Right cardiac atrium (tissue), 5 donors: ENCODE results near the gene KCNJ10. TPM values are rescaled to one million over a fixed set of nuclear protein-coding genes. Genes with fewer than 3 reads are reported as not detected.

Experiments
- ATAC-seq, 2 donors: fragments of 200-7000 bp; cut with Tn5 transposase; one replicate each; pipeline versions ENCODE4 v1.8.0 to v1.9.1; 2020; ENCODE audit warnings: moderate library complexity in 2 of 2, mild to moderate bottlenecking in 1 of 2
- DNase-seq, 3 donors: peaks; one replicate each; pipeline ENCODE4 v3.0.0-alpha.2; 2020
- H3K27ac ChIP-seq: one replicate; pipeline ENCODE4 v1.5.1; 2013; ENCODE audit warnings: mild to moderate bottlenecking, low read length, control low read depth, moderate library complexity
- H3K27me3 ChIP-seq: one replicate; pipeline ENCODE4 v1.6.1; 2013; ENCODE audit not compliant: control insufficient read depth, insufficient read depth
- H3K4me1 ChIP-seq: one replicate; pipeline ENCODE4 v1.6.1; 2013; ENCODE audit warnings: low read length; ENCODE audit not compliant: control insufficient read depth, insufficient read depth
- H3K4me3 ChIP-seq: one replicate; pipeline ENCODE4 v1.5.1; 2013; ENCODE audit warnings: low read length, control low read depth
- H3K9me3 ChIP-seq: one replicate; pipeline ENCODE4 v1.6.1; 2013; ENCODE audit warnings: low read length; ENCODE audit not compliant: control insufficient read depth
- WGBS: extraction: QIAGEN DNeasy Blood & Tissue Kit; methylation state at CpG from one replicate; pipeline ENCODE4 v1.1.7; 2013; 5-methylcytosine and 5-hydroxymethylcytosine counted together
- intact Hi-C, 4 donors: fragments of 100-400 bp; cut with DNase I; formaldehyde crosslinking; loops; one replicate each; pipeline versions ENCODE4 v1.11.0 to v1.14.0; 2022 to 2023
- polyA plus RNA-seq: library from polyadenylated mRNA; stranded (reverse); fragments of 200-250 nt; gene quantifications from one replicate; pipeline ENCODE4 v1.2.3, GENCODE V29; 2013
- total RNA-seq, 4 donors: library from RNA; stranded (reverse); fragmentation: NEBNext Ultra II Directional; extraction: Animal tissue kit (Norgen Biotek cat#: 25700); gene quantifications; one replicate each; pipeline ENCODE4 v1.2.1, GENCODE V29; 2021
- donor health status: healthy with polysubstance abuse.
- donor health status: DM: no; HTN: yes; CAD: no.
- donor health status: DM: no; HTN: no; CAD: no.
- donor health status: DM: no; HTN: yes; CAD: no; lungs with severe emphysema.
- donor health status: DM: yes; HTN: yes; CAD: no.

Gene KCNJ10
- total and polyA plus RNA-seq, 5 donors = 0.11 to 0.31 (median 0.18) TPM

DNA sequence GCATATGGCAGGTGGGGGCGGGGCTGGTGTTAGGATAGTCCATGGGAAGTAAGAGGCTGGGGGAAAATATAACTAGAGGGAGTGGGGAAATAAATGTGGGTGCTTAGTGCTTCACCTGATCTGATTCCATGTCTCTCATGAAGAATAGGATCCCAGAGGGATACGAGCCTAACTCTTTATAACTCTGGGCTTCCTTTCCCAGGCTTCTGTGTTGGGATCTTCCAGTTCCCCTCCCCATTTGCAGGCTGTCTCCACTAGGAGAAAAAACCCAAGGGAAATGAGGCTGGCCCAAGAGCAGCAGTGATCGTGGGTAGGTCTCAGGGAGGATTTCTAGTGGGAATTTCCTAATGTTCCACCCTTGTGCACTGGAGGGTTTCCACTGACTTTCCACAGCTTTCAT lies 13.0 kb upstream of the KCNJ10 start:
- ATAC-seq (no peak), DNase-seq (no peak)
- Histone ChIP-seq H3K4me3 (no peak overlapping the region), H3K4me1 (no peaks in the 10 kb centered on the region), H3K27me3 (no peaks in the 10 kb centered on the region), H3K9me3 (no peaks in the 10 kb centered on the region), H3K27ac (no peak overlapping the region)
- intact Hi-C loops = loop anchor here in 1 of 4 donors (5.0 to 10.0 kb wide), 2 partner anchors 36 to 292 kb away; no protein-coding TSS in a partner anchor
- 58% methylated on average over 3 of the region's 3 CpGs for WGBS

DNA sequence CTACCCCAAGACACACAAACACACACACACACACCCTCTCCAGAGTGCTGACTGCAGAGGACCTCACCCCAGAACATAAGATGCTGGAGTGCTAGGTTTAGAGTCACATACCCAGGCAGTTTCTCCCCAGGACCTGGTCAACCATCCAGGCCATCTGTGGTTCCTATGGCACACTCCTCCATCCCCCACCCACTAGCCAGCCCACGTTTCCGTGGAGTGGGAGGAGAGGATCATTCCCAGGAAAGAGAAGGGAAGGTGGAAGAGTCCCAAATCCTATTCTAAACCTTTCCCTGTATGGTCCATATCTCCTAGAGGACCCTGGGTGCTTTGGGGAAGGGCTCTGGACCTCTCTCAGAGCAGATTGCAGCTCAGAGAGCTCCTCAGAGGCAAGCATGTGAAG lies 12.5 kb upstream of the KCNJ10 start:
- no peak overlapping the region for H3K4me3 ChIP-seq
- no peaks in the 10 kb centered on the region for H3K27me3 ChIP-seq
- intact Hi-C loops = loop anchor here in 1 of 4 donors (5.0 to 10.0 kb wide), 2 partner anchors 35 to 292 kb away; no protein-coding TSS in a partner anchor
- DNase-seq (no peak), ATAC-seq (no peak)
- WGBS = 48% methylated on average over 2 of the region's 2 CpGs
- no peaks in the 10 kb centered on the region for H3K9me3 ChIP-seq
- no peaks in the 10 kb centered on the region for H3K4me1 ChIP-seq
- no peak overlapping the region for H3K27ac ChIP-seq

DNA sequence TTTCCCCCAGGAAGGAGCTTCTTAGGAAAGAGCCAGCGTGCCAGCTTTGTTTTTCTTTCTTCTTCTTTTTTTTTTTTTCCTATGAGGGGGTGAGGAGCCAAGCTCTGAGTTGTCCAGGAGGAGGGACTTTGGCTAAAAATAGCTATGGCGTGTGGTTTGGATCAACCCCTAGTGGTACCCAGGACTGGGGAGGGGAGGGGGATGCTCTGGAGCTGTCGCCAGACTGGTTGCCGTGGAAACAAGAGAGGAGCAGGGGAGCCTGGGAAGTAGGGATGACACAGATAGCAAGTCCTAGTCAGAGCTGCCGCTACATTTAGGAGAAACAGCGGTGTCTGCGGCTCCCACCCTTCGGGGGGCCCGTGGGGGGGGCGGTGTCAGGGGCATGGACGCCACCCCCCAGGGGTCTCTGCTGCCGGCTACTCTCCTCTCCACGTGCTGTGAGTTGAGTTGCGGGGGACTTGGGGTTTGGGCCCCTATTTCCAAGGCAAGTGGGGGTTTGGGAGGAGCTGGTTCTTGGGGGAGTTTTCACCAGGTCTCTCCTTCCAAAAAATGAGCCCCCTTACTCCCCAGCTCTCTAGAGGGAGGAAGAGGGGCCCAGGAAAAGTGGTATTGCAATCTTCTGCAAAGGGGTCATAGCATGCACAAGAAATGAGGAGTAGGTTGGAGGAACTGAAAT lies 11.4 kb upstream of the KCNJ10 start, which contains the start of gene KCNJ9:
TSS of gene KCNJ9 (plus strand) at position 278 of the 676 bp plus-strand sequence. CDS start 2,493 bp downstream, outside the sequence.
- Histone ChIP-seq H3K4me1 (no peaks in the 10 kb centered on the region), H3K27ac (no peak within 1 kb of the TSS), H3K27me3 (no peaks in the 10 kb centered on the region), H3K4me3 (no peak within 1 kb of the TSS), H3K9me3 (no peaks in the 10 kb centered on the region)
- 12% methylated on average over 14 of the region's 14 CpGs for WGBS
- DNase-seq = no peak
- intact Hi-C loops = loop anchor here in 1 of 4 donors (5.0 to 10.0 kb wide), 2 partner anchors 34 to 293 kb away; no protein-coding TSS in a partner anchor
- no peak for ATAC-seq

DNA sequence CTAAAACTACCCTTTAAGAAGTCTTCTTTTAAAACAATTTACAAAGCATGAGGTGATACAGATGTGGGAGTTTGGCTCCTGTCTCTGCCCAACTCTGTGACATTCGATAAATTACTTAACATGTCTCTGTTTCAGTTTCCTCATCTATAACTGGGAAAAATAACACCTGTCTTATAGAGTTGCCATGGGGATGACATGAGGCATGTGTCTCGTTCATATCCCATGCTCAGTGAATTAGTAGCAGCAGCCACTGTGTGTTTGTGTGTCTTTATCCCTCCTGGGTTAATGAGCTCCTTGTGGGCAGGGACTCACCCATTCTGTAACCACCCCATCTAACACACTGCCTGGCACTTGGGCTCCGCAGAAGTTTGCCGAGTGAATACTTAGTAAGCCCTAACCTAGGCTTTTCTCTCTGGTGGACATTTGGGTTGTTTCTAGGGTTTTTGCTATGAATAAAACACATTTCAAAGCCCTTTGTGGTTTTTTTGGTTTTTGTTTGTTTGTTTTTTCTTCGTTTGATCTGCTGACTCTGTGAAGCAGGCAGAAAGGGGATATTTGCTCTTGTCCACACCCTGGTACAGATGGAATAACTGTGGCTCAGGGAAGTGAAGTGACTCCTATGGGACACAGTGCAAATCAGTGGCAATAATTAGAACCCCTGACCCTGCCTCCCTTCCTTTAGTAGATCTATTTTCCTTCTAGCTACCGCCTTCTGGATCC lies 10.6 kb upstream of the KCNJ10 start:
- no peak for DNase-seq
- H3K9me3 ChIP-seq = no peaks in the 10 kb centered on the region
- no peak for ATAC-seq
- intact Hi-C loops = loop anchor here in 1 of 4 donors (5.0 to 10.0 kb wide), 2 partner anchors 33 to 294 kb away; no protein-coding TSS in a partner anchor
- no peaks in the 10 kb centered on the region for H3K4me1 ChIP-seq
- no peaks in the 10 kb centered on the region for H3K27me3 ChIP-seq
- WGBS = 68% methylated on average over 6 of the region's 6 CpGs
- no peak overlapping the region for H3K27ac ChIP-seq
- H3K4me3 ChIP-seq = no peak overlapping the region

DNA sequence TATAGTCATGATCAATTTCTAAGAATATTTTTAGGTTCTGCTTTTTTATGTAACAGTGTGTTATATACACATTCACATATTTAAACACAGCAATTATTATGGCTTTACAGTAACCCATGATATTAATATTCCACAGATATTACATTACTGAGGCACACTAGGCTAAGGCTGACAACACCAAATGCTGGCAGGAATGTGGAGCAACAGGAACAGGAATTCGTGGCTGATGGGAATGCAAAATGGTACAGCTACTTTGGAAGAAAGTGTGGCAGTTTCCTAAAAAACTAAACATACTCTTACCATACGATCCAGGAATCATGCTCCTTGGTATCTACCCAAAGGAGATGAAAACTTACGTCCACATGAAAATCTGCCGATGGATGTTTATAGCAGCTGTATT lies 9.5 kb upstream of the KCNJ10 start:
- Histone ChIP-seq H3K27ac (no peak overlapping the region), H3K4me3 (no peak overlapping the region), H3K27me3 (no peaks in the 10 kb centered on the region), H3K9me3 (no peaks in the 10 kb centered on the region), H3K4me1 (no peaks in the 10 kb centered on the region)
- DNase-seq = no peak
- 73% methylated on average over 4 of the region's 4 CpGs for WGBS
- ATAC-seq = no peak
- intact Hi-C loops = no loop called here

DNA sequence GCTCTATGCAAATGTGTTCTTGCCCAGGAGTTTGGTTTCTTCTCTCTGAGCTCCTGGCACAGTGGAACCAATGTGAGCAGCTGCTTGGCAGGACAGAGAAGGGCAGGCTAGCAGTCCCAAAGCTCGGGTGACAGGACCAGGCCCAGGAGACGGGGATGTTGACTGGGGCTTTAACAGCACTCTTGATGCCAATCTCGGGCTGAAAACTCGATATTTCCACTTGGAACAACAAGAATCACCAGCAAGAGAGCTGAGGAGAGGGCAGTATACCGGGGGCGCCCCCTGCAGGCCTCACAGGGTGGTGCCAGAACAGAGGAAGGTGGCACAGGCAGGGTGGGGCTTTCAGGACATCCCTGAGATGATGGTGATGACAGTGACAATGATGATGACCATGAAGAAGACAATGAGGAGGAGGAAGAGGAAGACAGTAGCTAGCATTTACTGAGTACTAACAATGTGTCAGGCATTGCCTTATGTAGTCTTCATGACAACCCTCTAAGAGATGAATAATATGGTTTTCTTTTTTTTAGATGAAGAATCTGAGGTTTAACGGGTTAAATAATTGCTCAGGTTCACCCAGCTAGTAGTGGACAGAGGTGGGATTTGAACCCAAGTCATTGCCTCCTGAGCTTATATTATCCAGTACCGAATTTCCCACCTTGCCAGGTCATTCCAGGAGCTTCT lies 8.7 kb upstream of the KCNJ10 start:
- no peak overlapping the region for H3K4me3 ChIP-seq
- H3K27me3 ChIP-seq = no peaks in the 10 kb centered on the region
- 24% methylated on average over 8 of the region's 8 CpGs for WGBS
- H3K27ac ChIP-seq = no peak overlapping the region
- ATAC-seq (no peak), DNase-seq (peak in 1 of 3 donors; percentile 70)
- H3K9me3 ChIP-seq = no peaks in the 10 kb centered on the region
- no peaks in the 10 kb centered on the region for H3K4me1 ChIP-seq
- intact Hi-C loops = no loop called here

DNA sequence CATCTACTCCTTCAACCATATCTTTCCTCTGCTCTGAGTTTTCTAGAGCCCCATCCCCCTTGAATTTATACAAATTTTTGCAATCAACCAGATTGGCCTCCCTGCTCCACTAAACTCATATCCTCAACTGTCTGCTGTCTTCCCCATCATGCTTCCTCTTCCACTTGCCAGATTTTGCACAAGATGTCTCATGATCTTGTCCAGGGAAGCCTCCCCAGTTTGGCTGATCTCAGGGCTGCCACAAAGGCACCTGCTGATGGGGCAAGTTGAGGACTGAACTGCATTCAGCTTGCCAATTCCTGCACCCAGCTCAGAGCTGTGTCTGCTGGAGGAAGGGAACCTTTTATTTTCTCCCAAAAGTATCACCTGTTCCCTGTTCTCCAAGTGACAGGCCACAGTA lies 7.5 kb upstream of the KCNJ10 start:
- no peak for ATAC-seq
- intact Hi-C loops = no loop called here
- no peaks in the 10 kb centered on the region for H3K27me3 ChIP-seq

DNA sequence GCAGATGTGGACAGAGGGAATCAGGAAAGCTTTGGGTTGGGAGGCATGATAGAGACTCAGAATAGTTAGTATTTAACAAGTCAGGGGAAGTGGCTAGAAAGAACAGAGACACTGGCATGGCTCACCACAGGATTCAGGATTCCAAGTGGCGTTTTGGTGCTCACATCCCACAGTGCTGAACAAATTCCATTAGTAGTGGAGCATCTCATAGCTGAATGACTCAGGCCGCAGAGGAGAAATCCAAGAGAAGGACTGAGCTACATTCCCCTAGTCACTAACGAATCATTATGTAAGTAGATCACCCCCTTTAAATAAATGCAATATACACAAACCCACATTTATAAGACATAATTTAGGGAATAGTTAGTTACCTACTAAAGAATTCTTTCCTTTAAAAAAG lies 6.3 kb upstream of the KCNJ10 start:
- 81% methylated on average over 3 of the region's 3 CpGs for WGBS
- H3K9me3 ChIP-seq = no peaks in the 10 kb centered on the region
- H3K27ac ChIP-seq = no peak overlapping the region
- H3K4me3 ChIP-seq = no peak overlapping the region
- intact Hi-C loops = no loop called here
- H3K4me1 ChIP-seq = no peaks in the 10 kb centered on the region
- no peaks in the 10 kb centered on the region for H3K27me3 ChIP-seq
- DNase-seq (no peak), ATAC-seq (no peak)

More for the DNA sequence above, 7.5 kb upstream of the KCNJ10 start:
- H3K27ac ChIP-seq = no peak overlapping the region
- H3K4me1 ChIP-seq = no peaks in the 10 kb centered on the region
- no peak overlapping the region for H3K4me3 ChIP-seq
- H3K9me3 ChIP-seq = no peaks in the 10 kb centered on the region
- DNase-seq = no peak

DNA sequence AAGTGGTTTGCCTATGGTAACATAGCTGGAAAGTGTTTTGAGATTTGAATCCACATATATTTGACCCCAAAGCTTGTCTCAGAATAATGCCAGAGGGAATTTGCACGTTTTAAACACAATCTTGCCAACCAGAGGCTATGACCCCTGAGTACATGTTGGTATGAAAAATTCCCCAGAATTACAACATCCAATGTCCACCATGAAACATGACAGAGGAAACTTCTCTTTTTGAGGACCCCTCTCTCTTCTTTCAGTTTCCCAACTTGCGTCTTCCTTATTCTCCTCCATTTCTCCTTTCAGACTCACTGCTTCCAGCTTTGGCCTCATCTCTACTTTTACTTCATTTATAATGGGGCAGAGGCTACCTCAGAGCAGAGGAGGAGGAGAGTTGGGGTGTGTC lies 5.9 kb upstream of the KCNJ10 start:
- ATAC-seq (no peak), DNase-seq (no peak)
- H3K4me1 ChIP-seq = no peaks in the 10 kb centered on the region
- no peak overlapping the region for H3K27ac ChIP-seq
- no peaks in the 10 kb centered on the region for H3K9me3 ChIP-seq
- H3K27me3 ChIP-seq = no peaks in the 10 kb centered on the region
- 50% methylated on average over 2 of the region's 2 CpGs for WGBS
- intact Hi-C loops = no loop called here
- no peak overlapping the region for H3K4me3 ChIP-seq

DNA sequence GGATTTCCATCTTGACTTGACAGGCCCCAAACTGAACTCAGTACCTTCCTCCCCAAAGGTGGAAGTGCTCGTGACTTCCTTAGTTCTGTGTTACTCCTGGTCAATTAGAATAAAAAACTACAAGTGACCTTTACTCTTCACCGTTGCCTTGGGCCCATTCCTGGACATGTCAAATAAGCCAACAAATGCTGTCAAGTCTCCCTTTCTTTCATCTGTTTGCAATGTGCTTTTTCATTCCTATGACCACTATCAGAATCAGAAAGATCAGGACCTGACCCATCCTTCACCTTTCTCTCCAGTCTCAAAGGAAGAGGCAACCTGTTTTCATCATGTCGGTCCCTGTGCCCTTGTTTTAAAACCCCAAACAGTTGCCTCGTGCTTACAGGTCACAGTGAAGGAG lies 4.9 kb upstream of the KCNJ10 start:
- intact Hi-C loops = no loop called here
- no peaks in the 10 kb centered on the region for H3K9me3 ChIP-seq
- no peak for DNase-seq
- no peak overlapping the region for H3K4me3 ChIP-seq
- no peaks in the 10 kb centered on the region for H3K4me1 ChIP-seq
- ATAC-seq = no peak
- WGBS = 72% methylated on average over 4 of the region's 4 CpGs
- H3K27me3 ChIP-seq = no peaks in the 10 kb centered on the region
- H3K27ac ChIP-seq = no peak overlapping the region

DNA sequence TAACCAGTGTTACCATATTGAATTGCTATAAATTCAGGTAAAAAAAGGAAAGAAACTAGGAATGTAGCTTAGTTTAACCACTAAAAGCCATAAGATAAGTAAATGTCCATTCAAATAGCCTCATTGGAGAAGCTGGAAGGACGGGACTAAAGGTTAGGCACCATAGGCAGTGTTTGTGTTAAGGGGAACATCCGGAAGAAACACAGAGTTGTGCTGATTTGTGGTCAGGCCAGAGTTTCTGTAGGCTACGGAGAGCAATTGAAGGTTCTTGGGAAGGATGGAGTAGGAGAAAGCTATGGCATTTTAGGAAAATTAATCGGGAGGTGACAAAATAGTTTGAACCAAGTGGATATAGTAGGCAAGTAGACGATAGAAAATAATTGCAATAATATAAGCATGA lies 1.3 kb upstream of the KCNJ10 start:
- WGBS = 85% methylated on average over 5 of the region's 5 CpGs
- no peak for DNase-seq
- intact Hi-C loops = no loop called here
- ATAC-seq = no peak
- no peaks in the 10 kb centered on the region for H3K27me3 ChIP-seq
- no peak overlapping the region for H3K27ac ChIP-seq
- H3K4me1 ChIP-seq = no peaks in the 10 kb centered on the region
- H3K4me3 ChIP-seq = no peak overlapping the region
- no peaks in the 10 kb centered on the region for H3K9me3 ChIP-seq
